ENCODE results near the gene ADM5.

ADM5 gene

DNA sequence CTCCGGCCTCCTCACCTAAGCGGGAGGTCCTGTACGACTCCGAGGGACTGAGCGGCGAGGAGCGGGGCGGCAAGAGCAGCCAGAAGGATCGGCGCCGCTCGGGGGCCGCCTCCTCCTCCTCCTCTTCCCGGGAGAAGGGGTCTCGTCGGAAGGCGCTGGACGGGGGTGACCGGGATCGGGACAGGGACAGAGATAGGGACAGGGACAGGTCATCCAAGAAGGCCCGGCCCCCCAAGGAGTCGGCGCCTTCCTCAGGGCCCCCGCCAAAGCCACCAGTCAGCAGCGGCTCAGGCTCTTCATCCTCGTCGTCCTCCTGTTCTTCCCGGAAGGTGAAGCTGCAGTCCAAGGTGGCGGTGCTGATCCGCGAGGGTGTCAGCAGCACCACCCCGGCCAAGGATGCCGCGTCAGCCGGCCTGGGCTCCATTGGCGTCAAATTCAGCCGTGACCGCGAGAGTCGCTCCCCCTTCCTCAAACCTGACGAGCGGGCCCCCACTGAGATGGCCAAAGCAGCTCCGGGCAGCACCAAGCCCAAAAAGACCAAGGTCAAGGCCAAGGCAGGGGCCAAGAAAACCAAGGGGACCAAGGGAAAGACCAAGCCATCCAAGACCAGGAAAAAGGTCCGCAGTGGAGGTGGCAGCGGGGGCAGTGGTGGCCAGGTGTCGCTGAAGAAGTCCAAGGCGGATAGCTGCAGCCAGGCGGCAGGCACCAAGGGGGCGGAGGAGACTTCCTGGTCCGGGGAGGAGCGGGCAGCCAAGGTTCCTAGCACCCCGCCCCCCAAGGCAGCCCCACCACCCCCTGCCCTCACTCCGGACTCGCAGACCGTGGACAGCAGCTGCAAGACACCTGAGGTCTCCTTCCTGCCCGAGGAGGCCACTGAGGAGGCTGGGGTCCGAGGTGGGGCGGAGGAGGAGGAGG is 36.6 kb upstream of the ADM5 start:
- H3K4me3 ChIP-seq (ENCODE audit: low read length) = no peak overlapping the region
- H3K27me3 ChIP-seq (ENCODE audit: control insufficient read depth, insufficient read depth, low read length) = no peaks in the 10 kb centered on the region
- no peak overlapping the region for H3K9ac ChIP-seq (ENCODE audit: low read length)
- no peak overlapping the region for H3K27ac ChIP-seq (ENCODE audit: low read length)
- peaks cover 46% of the 10 kb centered on the region for H3K36me3 ChIP-seq (ENCODE audit: control insufficient read depth, low read depth, low read length)
- H3K4me1 ChIP-seq (ENCODE audit: control insufficient read depth, low read depth, low read length) = no peaks in the 10 kb centered on the region
- H3K9me3 ChIP-seq (ENCODE audit: control insufficient read depth, low read depth, low read length) = no peaks in the 10 kb centered on the region

DNA sequence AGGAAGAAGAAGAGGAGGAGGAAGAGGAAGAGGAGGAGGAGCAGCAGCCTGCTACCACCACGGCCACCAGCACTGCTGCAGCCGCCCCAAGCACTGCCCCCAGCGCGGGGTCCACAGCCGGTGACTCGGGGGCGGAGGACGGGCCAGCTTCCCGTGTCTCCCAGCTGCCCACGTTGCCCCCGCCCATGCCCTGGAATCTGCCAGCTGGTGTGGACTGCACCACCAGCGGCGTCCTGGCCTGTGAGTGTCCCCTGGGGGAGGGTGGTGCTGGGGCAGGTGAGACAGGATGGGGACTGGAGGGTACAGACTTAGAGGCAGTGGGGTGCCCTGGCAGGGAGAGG is 36.0 kb upstream of the ADM5 start:
- Histone ChIP-seq H3K4me3 (ENCODE audit: low read length) (no peak overlapping the region), H3K27ac (ENCODE audit: low read length) (no peak overlapping the region), H3K4me1 (ENCODE audit: control insufficient read depth, low read depth, low read length) (no peaks in the 10 kb centered on the region), H3K9ac (ENCODE audit: low read length) (no peak overlapping the region), H3K36me3 (ENCODE audit: control insufficient read depth, low read depth, low read length) (peaks cover 48% of the 10 kb centered on the region), H3K9me3 (ENCODE audit: control insufficient read depth, low read depth, low read length) (no peaks in the 10 kb centered on the region), H3K27me3 (ENCODE audit: control insufficient read depth, insufficient read depth, low read length) (no peaks in the 10 kb centered on the region)

DNA sequence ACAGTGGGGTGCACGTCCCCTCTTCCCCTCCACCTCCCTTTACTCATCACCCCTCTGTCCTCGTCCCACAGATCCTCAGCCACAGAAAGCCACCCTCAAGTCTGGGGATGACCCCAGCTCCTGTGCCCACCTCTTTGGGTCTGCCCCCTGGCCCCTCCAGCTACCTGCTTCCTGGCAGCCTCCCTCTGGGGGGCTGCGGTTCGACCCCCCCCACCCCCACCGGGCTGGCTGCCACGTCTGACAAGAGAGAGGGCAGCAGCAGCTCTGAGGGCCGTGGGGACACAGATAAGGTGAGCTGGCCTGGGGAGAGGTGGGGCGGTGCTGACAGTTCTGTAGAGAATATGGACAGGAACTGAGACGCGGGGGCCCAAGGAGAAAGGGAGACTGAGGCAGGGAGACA is 34.8 kb upstream of the ADM5 start:
- Histone ChIP-seq H3K27ac (ENCODE audit: low read length) (no peak overlapping the region), H3K9ac (ENCODE audit: low read length) (no peak overlapping the region), H3K4me3 (ENCODE audit: low read length) (no peak overlapping the region), H3K4me1 (ENCODE audit: control insufficient read depth, low read depth, low read length) (no peaks in the 10 kb centered on the region), H3K9me3 (ENCODE audit: control insufficient read depth, low read depth, low read length) (no peaks in the 10 kb centered on the region), H3K27me3 (ENCODE audit: control insufficient read depth, insufficient read depth, low read length) (no peaks in the 10 kb centered on the region), H3K36me3 (ENCODE audit: control insufficient read depth, low read depth, low read length) (peaks cover 55% of the 10 kb centered on the region)

DNA sequence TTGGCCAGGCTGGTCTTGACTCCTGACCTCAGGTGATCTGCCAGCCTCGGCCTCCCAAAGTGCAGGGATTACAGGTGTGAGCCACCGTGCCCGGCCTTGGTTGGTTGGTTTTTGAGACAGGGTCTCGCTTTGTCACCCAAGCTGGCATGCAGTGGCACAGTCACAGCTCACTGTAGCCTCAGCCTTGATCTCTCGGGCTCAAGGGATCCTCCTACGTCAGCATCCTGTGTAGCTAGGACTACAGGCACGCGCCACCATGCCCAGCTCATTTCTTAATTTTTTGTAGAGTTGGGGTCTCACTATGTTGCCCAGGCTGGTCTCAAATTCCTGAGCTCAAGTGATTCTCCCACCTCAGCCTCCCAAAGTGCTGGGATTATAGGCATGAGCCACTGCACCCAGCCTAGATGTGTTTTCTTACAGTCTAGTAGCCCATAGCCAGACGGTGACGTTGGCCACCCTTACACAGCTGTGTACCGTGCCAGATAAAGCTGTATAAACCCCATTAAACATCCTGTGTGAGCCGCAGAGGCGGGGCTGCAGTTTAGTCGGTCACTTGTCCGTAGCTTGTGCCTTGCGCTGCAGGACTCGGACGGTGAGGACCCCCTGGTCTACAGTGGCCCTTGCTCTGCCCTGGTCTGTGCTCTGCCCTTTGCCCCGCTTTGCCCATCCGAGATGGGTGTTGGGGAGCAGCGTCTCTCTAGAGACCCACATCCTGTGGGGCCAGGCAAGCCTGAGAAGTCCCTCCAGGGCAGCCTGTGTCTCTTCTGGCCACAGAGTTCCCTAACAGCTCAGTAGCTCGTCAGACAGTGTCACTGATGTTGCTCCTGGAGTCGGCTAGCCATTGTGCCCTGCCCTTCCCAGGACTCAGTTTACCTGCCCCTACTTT is 33.6 kb upstream of the ADM5 start:
- Histone ChIP-seq H3K36me3 (ENCODE audit: control insufficient read depth, low read depth, low read length) (peaks cover 47% of the 10 kb centered on the region), H3K4me3 (ENCODE audit: low read length) (no peak overlapping the region), H3K9ac (ENCODE audit: low read length) (no peak overlapping the region), H3K27ac (ENCODE audit: low read length) (no peak overlapping the region), H3K9me3 (ENCODE audit: control insufficient read depth, low read depth, low read length) (no peaks in the 10 kb centered on the region), H3K27me3 (ENCODE audit: control insufficient read depth, insufficient read depth, low read length) (no peaks in the 10 kb centered on the region), H3K4me1 (ENCODE audit: control insufficient read depth, low read depth, low read length) (no peaks in the 10 kb centered on the region)

DNA sequence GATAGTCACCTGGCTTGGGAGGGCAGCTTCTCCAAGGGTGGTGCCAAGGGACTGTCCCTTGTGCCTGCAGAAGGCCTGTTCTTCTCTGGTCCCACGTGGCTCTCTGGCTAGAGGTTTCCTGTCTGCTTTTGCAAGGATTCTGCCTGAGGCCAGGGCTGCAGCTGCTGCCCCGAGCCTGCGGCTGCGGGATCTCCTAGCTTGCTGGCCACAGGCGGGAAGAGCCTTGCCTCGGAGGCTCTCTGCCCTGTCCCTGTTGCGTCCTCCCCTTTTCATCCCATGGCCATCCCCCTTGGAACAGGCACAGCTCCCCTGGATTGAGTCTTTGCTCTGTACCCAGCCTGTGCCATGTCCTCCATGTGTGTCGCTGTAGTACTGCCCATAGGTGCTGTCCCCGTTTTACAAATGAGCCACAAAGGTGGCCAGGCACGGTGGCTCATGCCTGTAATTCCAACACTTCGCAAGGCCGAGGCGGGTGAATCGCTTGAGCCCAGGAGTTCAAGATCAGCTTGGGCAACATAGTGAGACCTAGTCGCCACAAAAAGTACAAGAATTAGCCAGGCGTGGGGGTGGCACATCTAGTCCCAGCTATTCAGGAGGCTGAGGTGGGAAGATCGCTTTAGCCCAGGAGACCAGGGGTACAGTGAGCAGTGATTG is 32.8 kb upstream of the ADM5 start:
- Histone ChIP-seq H3K9ac (ENCODE audit: low read length) (no peak overlapping the region), H3K27ac (ENCODE audit: low read length) (no peak overlapping the region), H3K4me1 (ENCODE audit: control insufficient read depth, low read depth, low read length) (no peaks in the 10 kb centered on the region), H3K9me3 (ENCODE audit: control insufficient read depth, low read depth, low read length) (no peaks in the 10 kb centered on the region), H3K4me3 (ENCODE audit: low read length) (no peak overlapping the region), H3K36me3 (ENCODE audit: control insufficient read depth, low read depth, low read length) (peaks cover 54% of the 10 kb centered on the region), H3K27me3 (ENCODE audit: control insufficient read depth, insufficient read depth, low read length) (no peaks in the 10 kb centered on the region)

DNA sequence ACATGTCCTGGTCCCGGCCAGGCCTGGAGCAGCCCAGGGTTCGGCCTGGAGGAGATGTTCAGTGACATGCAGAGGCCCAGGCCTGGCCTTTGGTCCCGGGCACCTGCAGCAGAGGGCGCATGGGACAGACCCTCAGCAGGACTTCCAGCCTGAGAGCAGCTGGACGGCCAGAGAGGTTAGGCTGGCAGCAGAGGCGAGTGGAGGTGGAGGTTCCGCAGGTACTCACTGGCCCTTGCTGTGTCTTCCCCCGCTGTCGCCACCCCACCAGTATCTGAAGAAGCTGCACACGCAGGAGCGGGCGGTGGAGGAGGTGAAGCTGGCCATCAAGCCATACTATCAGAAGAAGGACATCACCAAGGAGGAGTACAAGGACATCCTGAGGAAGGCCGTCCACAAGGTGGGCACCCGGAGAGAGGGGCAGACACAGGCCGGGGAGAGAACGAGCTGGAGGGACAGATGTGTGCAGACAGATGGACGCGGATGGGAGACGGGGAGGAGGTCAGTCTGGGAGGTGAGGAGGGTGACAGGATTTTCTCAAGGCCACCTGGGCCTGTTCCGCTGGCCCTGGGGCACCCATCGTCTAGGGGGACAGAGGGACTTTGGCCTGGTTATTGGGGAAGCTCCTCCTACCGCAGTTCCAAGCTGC is 31.8 kb upstream of the ADM5 start:
- Histone ChIP-seq H3K9ac (ENCODE audit: low read length) (no peak overlapping the region), H3K4me1 (ENCODE audit: control insufficient read depth, low read depth, low read length) (no peaks in the 10 kb centered on the region), H3K27ac (ENCODE audit: low read length) (no peak overlapping the region), H3K36me3 (ENCODE audit: control insufficient read depth, low read depth, low read length) (peaks cover 61% of the 10 kb centered on the region), H3K27me3 (ENCODE audit: control insufficient read depth, insufficient read depth, low read length) (no peaks in the 10 kb centered on the region), H3K9me3 (ENCODE audit: control insufficient read depth, low read depth, low read length) (no peaks in the 10 kb centered on the region), H3K4me3 (ENCODE audit: low read length) (no peak overlapping the region)

DNA sequence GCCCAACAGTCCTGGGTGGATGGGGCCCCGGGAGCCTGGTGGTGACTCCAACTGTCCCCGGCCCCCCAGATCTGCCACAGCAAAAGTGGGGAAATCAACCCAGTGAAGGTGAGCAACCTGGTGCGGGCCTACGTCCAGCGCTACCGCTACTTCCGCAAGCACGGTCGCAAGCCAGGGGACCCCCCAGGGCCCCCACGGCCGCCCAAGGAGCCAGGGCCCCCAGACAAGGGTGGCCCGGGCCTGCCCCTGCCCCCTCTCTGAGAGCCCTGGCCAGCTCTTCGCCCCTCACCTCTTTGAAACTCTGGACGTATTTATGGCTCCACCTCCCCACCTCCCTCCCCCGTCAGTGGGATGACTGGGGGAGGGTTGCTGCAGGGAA is 31.3 kb upstream of the ADM5 start:
- Histone ChIP-seq H3K36me3 (ENCODE audit: control insufficient read depth, low read depth, low read length) (peaks cover 59% of the 10 kb centered on the region), H3K9me3 (ENCODE audit: control insufficient read depth, low read depth, low read length) (no peaks in the 10 kb centered on the region), H3K4me3 (ENCODE audit: low read length) (no peak overlapping the region), H3K4me1 (ENCODE audit: control insufficient read depth, low read depth, low read length) (no peaks in the 10 kb centered on the region), H3K27ac (ENCODE audit: low read length) (no peak overlapping the region), H3K27me3 (ENCODE audit: control insufficient read depth, insufficient read depth, low read length) (no peaks in the 10 kb centered on the region), H3K9ac (ENCODE audit: low read length) (no peak overlapping the region)

DNA sequence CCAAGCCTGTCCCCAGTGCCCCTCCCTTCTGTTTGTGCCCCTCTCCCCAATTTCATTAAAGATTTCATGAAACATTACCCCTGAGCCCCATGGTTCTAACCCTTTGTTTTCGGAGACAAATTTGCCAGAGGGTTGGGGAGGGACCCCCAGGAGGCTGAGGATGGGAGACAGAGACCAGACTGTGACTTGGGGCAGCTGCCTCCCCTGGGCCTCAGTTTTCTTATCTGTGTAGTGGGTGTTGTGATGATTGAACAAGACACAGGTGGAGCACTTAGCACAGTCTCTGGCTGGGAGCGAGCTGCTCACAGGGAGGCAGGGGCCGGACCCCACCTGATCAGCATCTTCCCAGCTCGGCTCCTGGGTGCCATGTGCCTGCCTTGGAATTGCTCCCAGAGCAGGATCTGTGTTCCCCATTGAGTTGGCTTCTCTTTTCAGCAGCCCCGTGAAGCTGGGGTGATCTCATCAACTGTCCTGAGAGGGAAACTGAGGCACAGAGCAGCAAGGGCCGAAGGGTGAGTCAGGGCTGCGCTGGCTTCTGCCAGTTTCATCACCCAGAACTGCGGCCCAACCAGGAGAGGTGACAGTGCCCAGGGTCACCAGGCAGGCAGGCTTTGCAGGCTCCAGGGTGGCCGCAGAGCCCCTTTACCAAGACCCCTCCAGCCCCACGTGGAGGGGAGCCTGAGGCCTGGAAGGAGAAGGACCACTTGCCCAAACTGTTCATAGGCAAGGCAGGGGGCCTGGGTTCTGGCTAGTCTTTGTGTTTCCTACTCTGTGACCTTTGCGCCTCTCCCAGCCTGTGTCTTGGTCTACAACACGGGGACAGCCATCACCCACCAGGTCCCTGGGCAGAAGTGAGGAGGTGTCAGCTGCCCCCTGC is 30.6 kb upstream of the ADM5 start:
- Histone ChIP-seq H3K9me3 (ENCODE audit: control insufficient read depth, low read depth, low read length) (no peaks in the 10 kb centered on the region), H3K4me1 (ENCODE audit: control insufficient read depth, low read depth, low read length) (no peaks in the 10 kb centered on the region), H3K27ac (ENCODE audit: low read length) (no peak overlapping the region), H3K36me3 (ENCODE audit: control insufficient read depth, low read depth, low read length) (peaks cover 53% of the 10 kb centered on the region), H3K4me3 (ENCODE audit: low read length) (no peak overlapping the region), H3K9ac (ENCODE audit: low read length) (no peak overlapping the region), H3K27me3 (ENCODE audit: control insufficient read depth, insufficient read depth, low read length) (no peaks in the 10 kb centered on the region)

DNA sequence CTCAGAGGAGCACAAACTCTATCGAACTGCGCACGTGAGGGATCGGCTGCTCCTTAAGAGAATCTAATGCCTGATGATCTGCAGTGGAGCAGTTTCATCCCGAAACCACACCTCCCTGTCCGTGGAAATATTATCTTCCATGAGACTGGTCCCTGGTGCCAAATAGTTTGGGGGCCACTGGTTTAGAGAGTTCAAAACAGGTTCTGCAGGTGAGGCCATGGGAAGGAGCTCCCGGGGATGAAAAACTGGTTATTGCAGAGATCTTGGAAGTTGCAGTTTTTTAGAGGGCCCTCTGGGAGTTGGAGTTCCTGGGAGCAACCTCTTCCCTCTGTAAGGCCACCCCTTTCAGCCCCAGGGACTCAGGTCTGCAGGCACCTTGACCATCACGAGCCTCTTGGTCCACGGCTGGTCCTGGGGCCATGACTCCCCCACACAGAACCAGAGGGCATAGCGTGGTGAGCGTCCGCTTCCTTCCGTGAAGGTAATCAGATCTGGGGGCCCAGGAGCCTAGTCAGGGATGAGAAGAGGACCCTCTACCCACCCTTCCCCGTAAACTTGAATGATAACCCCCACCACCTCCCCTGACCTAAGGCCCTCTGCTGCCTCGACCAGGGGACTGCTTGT is 28.9 kb upstream of the ADM5 start:
- Histone ChIP-seq H3K4me3 (ENCODE audit: low read length) (no peak overlapping the region), H3K36me3 (ENCODE audit: control insufficient read depth, low read depth, low read length) (peaks cover 39% of the 10 kb centered on the region), H3K27ac (ENCODE audit: low read length) (no peak overlapping the region), H3K9me3 (ENCODE audit: control insufficient read depth, low read depth, low read length) (no peaks in the 10 kb centered on the region), H3K27me3 (ENCODE audit: control insufficient read depth, insufficient read depth, low read length) (no peaks in the 10 kb centered on the region), H3K9ac (ENCODE audit: low read length) (no peak overlapping the region), H3K4me1 (ENCODE audit: control insufficient read depth, low read depth, low read length) (no peaks in the 10 kb centered on the region)

DNA sequence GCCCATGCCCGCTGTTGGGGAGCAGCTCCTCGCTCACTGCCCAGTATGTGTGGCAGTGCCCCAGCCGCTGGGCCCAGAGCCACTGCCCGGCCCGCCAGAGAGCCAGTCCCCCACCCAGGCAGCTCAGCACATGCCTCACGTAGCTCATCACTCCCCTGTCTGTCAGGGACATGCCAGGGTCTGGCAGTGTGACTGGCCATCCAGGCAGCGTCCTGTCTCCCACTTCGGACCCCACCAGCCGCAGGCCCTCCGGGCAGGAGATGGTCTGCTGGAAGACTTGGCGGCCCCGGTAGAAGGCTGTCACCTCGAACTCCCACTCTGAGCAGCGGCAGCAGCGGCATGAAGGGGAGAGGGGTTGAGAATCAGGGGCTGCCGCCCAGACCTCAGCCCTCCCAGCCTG is 27.4 kb upstream of the ADM5 start:
- Histone ChIP-seq H3K4me1 (ENCODE audit: control insufficient read depth, low read depth, low read length) (peaks cover 5% of the 10 kb centered on the region), H3K36me3 (ENCODE audit: control insufficient read depth, low read depth, low read length) (peaks cover 39% of the 10 kb centered on the region), H3K27me3 (ENCODE audit: control insufficient read depth, insufficient read depth, low read length) (no peaks in the 10 kb centered on the region), H3K27ac (ENCODE audit: low read length) (no peak overlapping the region), H3K4me3 (ENCODE audit: low read length) (no peak overlapping the region), H3K9ac (ENCODE audit: low read length) (no peak overlapping the region), H3K9me3 (ENCODE audit: control insufficient read depth, low read depth, low read length) (no peaks in the 10 kb centered on the region)
